OCI-LY7 (cell line): ENCODE results near the gene TMIGD3. TPM values are rescaled to one million over a fixed set of nuclear protein-coding genes. Genes with fewer than 3 reads are reported as not detected.

Experiments used
- BruUV-seq: library from RNA; stranded (reverse); fragments of 400-500 nt; replicated peaks from 2 replicates; lab custom pipeline; 2021; lab: Mats Ljungman, UMichigan
- CTCF ChIA-PET: fragments of 300-600 bp; sonication (Branson Sonifier 250); formaldehyde crosslinking; loops from one replicate; lab custom pipeline; 2022; ENCODE audit warnings: antibody characterized with exemption; ENCODE audit not compliant: unreplicated experiment; lab: Charles Lee
- POLR2A ChIA-PET: fragments of 300-600 bp; sonication (Branson Sonifier 250); formaldehyde crosslinking; loops from one replicate; lab custom pipeline; 2022; ENCODE audit warnings: antibody characterized with exemption; lab: Charles Lee
- DNase-seq: peaks from one replicate; pipeline ENCODE4 v3.0.0-alpha.2; 2015; ENCODE audit warnings: low spot score
- H2AFZ ChIP-seq: fragments of 200-600 bp; sonication (generic), shearing (Covaris generic); 2 replicates; pipeline ENCODE4 v1.6.1; 2014; ENCODE audit warnings: mild to moderate bottlenecking, antibody characterized with exemption, low read length, moderate library complexity
- H3K27ac ChIP-seq: fragments of 200-600 bp; sonication (generic); 2 replicates; pipeline ENCODE4 v1.5.1; 2014; ENCODE audit warnings: mixed run types, low read depth, mild to moderate bottlenecking, moderate library complexity, low read length, inconsistent platforms; ENCODE audit not compliant: poor library complexity, severe bottlenecking
- H3K36me3 ChIP-seq: fragments of 200-600 bp; sonication (generic); 2 replicates; pipeline ENCODE4 v1.6.1; 2014; ENCODE audit warnings: mild to moderate bottlenecking, antibody characterized with exemption, low read length, moderate library complexity, mixed read lengths; ENCODE audit not compliant: insufficient read depth
- H3K4me1 ChIP-seq: fragments of 200-600 bp; sonication (generic); 2 replicates; pipeline ENCODE4 v1.5.1; 2014; ENCODE audit warnings: mild to moderate bottlenecking, low read length; ENCODE audit not compliant: insufficient read depth, poor library complexity, severe bottlenecking
- H3K4me2 ChIP-seq: fragments of 200-600 bp; sonication (generic); 2 replicates; pipeline ENCODE4 v1.6.1; 2014; ENCODE audit warnings: mild to moderate bottlenecking, low read length
- H3K4me3 ChIP-seq: fragments of 200-600 bp; sonication (generic); 2 replicates; pipeline ENCODE4 v1.5.1; 2014; ENCODE audit warnings: mild to moderate bottlenecking, low read depth, low read length; ENCODE audit not compliant: poor library complexity, severe bottlenecking
- H3K79me2 ChIP-seq: fragments of 200-600 bp; sonication (generic); 2 replicates; pipeline ENCODE4 v1.6.1; 2016; ENCODE audit warnings: low read depth, mild to moderate bottlenecking, low read length, moderate library complexity, mixed read lengths; ENCODE audit not compliant: insufficient read depth
- H3K9me2 ChIP-seq: fragments of 200-600 bp; sonication (generic); 2 replicates; pipeline ENCODE4 v1.6.1; 2016; ENCODE audit warnings: mild to moderate bottlenecking, low read length, mixed read lengths; ENCODE audit not compliant: insufficient read depth
- H3K9me3 ChIP-seq: fragments of 200-600 bp; sonication (generic); 2 replicates; pipeline ENCODE4 v1.6.1; 2014; ENCODE audit warnings: mild to moderate bottlenecking, mixed run types, low read length, mixed read lengths
- H4K20me1 ChIP-seq: fragments of 200-600 bp; sonication (generic); 2 replicates; pipeline ENCODE4 v1.6.1; 2014; ENCODE audit warnings: mild to moderate bottlenecking, antibody characterized with exemption, low read length, moderate library complexity, mixed read lengths; ENCODE audit not compliant: insufficient read depth
- EZH2phosphoT487 ChIP-seq: fragments of 200-600 bp; sonication (generic); IDR thresholded peaks from 2 replicates; pipeline ENCODE4 v1.6.1; 2018; ENCODE audit warnings: low read depth, borderline replicate concordance, mild to moderate bottlenecking, mixed run types, antibody characterized with exemption, low read length, moderate library complexity, mixed read lengths
- intact Hi-C: fragments of 100-400 bp; cut with micrococcal nuclease; formaldehyde crosslinking; loops from one replicate; pipeline ENCODE4 v1.10.0; 2022; ENCODE audit not compliant: unreplicated experiment
- total RNA-seq, 2 experiments: library from RNA; depleted of rRNA in 1 of 2; stranded (reverse); fragments of >200 nt in 1 of 2; shearing (Covaris generic) in 1 of 2; gene quantifications; 2 replicates each; pipeline ENCODE4 v1.2.3, GENCODE V29; 2014 to 2022
- TF ChIP-seq, protein P1 (sequence below): fragments of 200-600 bp; sonication (generic); conservative IDR thresholded peaks from 2 replicates; pipeline ENCODE4 v1.5.1; 2014; ENCODE audit warnings: mild to moderate bottlenecking, antibody characterized with exemption, low read length, moderate library complexity, mixed read lengths

Gene TMIGD3
- total RNA-seq, 2 experiments from 2014 or later: not detected

- Histone ChIP-seq H3K9me3 (no peaks in the 10 kb centered on the region), H4K20me1 (no peaks in the 10 kb centered on the region), H3K9me2 (no peaks in the 10 kb centered on the region), H3K4me2 (no peak overlapping the region), H2AFZ (peak overlapping the region; percentile 16; the same call in 1 of the 2 replicates), H3K79me2 (no peaks in the 10 kb centered on the region), H3K36me3 (no peaks in the 10 kb centered on the region), H3K27ac (no peak overlapping the region), H3K4me1 (peaks cover 56% of the 10 kb centered on the region), H3K4me3 (no peak overlapping the region)
- BruUV-seq: no TSS peak
- DNase-seq: no peak
- ChIA-PET CTCF (interaction anchor here (0.7 kb wide), 1 partner anchor 236 kb away, joined by 5 read pairs; no protein-coding TSS in a partner anchor), POLR2A (interaction anchor here (0.5 to 1.4 kb wide), 3 partner anchors 26 to 204 kb away, joined by 3 to 4 read pairs (median 3); no protein-coding TSS in a partner anchor)
- intact Hi-C loops: no loop called here
- TF ChIP-seq, protein P1, sequence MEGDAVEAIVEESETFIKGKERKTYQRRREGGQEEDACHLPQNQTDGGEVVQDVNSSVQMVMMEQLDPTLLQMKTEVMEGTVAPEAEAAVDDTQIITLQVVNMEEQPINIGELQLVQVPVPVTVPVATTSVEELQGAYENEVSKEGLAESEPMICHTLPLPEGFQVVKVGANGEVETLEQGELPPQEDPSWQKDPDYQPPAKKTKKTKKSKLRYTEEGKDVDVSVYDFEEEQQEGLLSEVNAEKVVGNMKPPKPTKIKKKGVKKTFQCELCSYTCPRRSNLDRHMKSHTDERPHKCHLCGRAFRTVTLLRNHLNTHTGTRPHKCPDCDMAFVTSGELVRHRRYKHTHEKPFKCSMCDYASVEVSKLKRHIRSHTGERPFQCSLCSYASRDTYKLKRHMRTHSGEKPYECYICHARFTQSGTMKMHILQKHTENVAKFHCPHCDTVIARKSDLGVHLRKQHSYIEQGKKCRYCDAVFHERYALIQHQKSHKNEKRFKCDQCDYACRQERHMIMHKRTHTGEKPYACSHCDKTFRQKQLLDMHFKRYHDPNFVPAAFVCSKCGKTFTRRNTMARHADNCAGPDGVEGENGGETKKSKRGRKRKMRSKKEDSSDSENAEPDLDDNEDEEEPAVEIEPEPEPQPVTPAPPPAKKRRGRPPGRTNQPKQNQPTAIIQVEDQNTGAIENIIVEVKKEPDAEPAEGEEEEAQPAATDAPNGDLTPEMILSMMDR: no peak
- TF ChIP-seq EZH2phosphoT487: no peak
Measured at GRCh38 chr1:111511370-111511769, 7.9 kb upstream of the TMIGD3 start.

DNA sequence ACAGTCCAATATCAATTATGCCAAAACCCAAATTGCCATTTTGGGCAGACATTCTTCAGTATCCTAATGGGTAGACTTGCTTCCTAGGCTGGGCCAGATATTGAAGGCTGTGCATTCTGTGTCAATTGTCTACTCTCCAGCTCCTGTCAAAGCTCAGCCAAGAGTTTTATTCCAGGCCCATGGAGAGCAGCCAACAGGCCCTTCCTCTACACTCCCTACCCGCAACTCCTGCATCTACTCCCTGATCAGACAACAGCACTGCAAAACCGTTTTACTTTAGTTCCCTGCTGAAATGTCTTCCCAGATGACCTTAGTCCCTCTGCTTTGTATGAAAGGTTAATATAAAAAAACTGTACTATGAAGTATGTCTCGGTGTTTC, 6.6 kb upstream of the TMIGD3 start:
- TF ChIP-seq, protein P1: no peak
- no peak for TF ChIP-seq EZH2phosphoT487
- H3K9me3 ChIP-seq: no peaks in the 10 kb centered on the region
- BruUV-seq: no TSS peak
- intact Hi-C loops: loop anchor here (2.0 to 5.0 kb wide), 3 partner anchors 201 to 378 kb away; partner anchors contain the start of gene INKA2
- peaks cover 56% of the 10 kb centered on the region for H3K4me1 ChIP-seq
- no peaks in the 10 kb centered on the region for H3K36me3 ChIP-seq
- H3K79me2 ChIP-seq: no peaks in the 10 kb centered on the region
- H2AFZ ChIP-seq: no peak overlapping the region
- POLR2A ChIA-PET: interaction anchor here (0.5 to 1.1 kb wide), 5 partner anchors 9 to 190 kb away, joined by 3 to 6 read pairs (median 4); no protein-coding TSS in a partner anchor
- no peaks in the 10 kb centered on the region for H4K20me1 ChIP-seq
- no peaks in the 10 kb centered on the region for H3K9me2 ChIP-seq
- CTCF ChIA-PET: no interaction called here
- H3K27ac ChIP-seq: no peak overlapping the region
- no peak overlapping the region for H3K4me2 ChIP-seq
- no peak for DNase-seq
- no peak overlapping the region for H3K4me3 ChIP-seq
